ENCODE measurements around the gene MEGF6. TPM values are rescaled to one million over a fixed set of nuclear protein-coding genes. Genes with fewer than 3 reads are reported as not detected.

The MEGF6 gene
- total and polyA plus RNA-seq, 2 donors (not counting 3 experiments of a cell fraction or from before 2014, with no cell fraction given), result 22.5 to 63.7 TPM

GRCh38 chr1:3440300-3440681 lies 171.0 kb downstream of the MEGF6 start:
- no peaks in the 10 kb centered on the region for H3K79me2 ChIP-seq (ENCODE audit: control insufficient read depth, insufficient read depth, low read length)
- FAIRE-seq (no peak), DNase-seq (ENCODE audit: low read depth, low spot score) (no peak)
- no peak overlapping the region for H3K9ac ChIP-seq (replicated peaks; ENCODE audit: extremely low read depth, insufficient read depth, low read length)
- H3K9me1 ChIP-seq (replicated peaks; ENCODE audit: control insufficient read depth, extremely low read depth, insufficient read depth, low read length), result no peaks in the 10 kb centered on the region
- H3K27me3 ChIP-seq (ENCODE audit: control insufficient read depth in 2 of 2, insufficient read depth in 2 of 2, low read length in 2 of 2), result peaks cover 2% of the 10 kb centered on the region in 2 experiments
- H3K4me3 ChIP-seq (replicated peaks in 1 of 3; ENCODE audit: insufficient read depth in 1 of 3, low read depth in 1 of 3, low read length in 3 of 3), result no peak overlapping the region
- dilution Hi-C loops (cut with MboI; ENCODE audit: extremely low pct_ligation_motif_present, low sequenced_read_pairs) (no loop called here), intact Hi-C loops (cut with micrococcal nuclease) (no loop called here)
- no peaks in the 10 kb centered on the region for H3K4me1 ChIP-seq (ENCODE audit: control insufficient read depth, extremely low read depth, insufficient read depth, low read length)
- TF ChIP-seq MAX (IDR thresholded peaks at IDR 0.05; ENCODE audit: insufficient read depth, insufficient read length) (no peak), FOS (IDR thresholded peaks at IDR 0.05; ENCODE audit: borderline replicate concordance, insufficient read depth, low read length) (no peak), POLR2A (IDR thresholded peaks at IDR 0.05; ENCODE audit: low read depth, low read length) (no peak), CTCF (IDR thresholded peaks at IDR 0.05; ENCODE audit: extremely low read depth in 1 of 2, insufficient read depth in 1 of 2, low read depth in 1 of 2, low read length in 2 of 2) (no peak), MYC (IDR thresholded peaks at IDR 0.05; ENCODE audit: low read depth, low read length) (no peak), GATA2 (IDR thresholded peaks at IDR 0.05; ENCODE audit: insufficient read depth, insufficient read length, low read depth, low read length) (no peak), JUN (IDR thresholded peaks at IDR 0.05; ENCODE audit: borderline replicate concordance, insufficient read depth, insufficient read length, low read depth) (no peak), EZH2 (IDR thresholded peaks at IDR 0.05; ENCODE audit: borderline replicate concordance, low read depth, low read length, severe bottlenecking) (no peak), POLR2AphosphoS5 (IDR thresholded peaks at IDR 0.05; ENCODE audit: insufficient read depth, low read depth, low read length) (no peak)
- no peak overlapping the region for H3K27ac ChIP-seq (ENCODE audit: insufficient read depth, low read depth, low read length)
- BruUV-seq (replicated peaks), result no TSS peak
- H4K20me1 ChIP-seq (replicated peaks; ENCODE audit: control insufficient read depth, extremely low read depth, insufficient read depth, low read length), result no peaks in the 10 kb centered on the region
- ChIA-PET POLR2A (no interaction called here), CTCF (no interaction called here)
- no peaks in the 10 kb centered on the region for H3K36me3 ChIP-seq (ENCODE audit: control insufficient read depth in 2 of 2, extremely low read depth in 1 of 2, insufficient read depth in 2 of 2, low read length in 2 of 2)
- H3K4me2 ChIP-seq (ENCODE audit: insufficient read depth, low read length), result no peak overlapping the region
- no peak overlapping the region for H2AFZ ChIP-seq (ENCODE audit: low read depth, low read length)
- H3K9me3 ChIP-seq (replicated peaks; ENCODE audit: control insufficient read depth, insufficient read depth, low read length), result no peaks in the 10 kb centered on the region

MicroRNAs encoded within 50 kb of the gene (microRNA counts, 767-probe panel; counts per million panel counts)
- 723 counts per million, percentile 96 among the panel's probes with 10 or more counts for microRNA hsa-miR-551a

Small RNA genes within 50 kb of the gene (microRNA-seq; reads per million reads assigned to microRNA genes)
- 3.8 reads per million, percentile 3 among the genes with 10 or more reads in this experiment for gene MIR551A (ENCODE audit: borderline number of aligned reads, borderline replicate concordance)

Small RNA genes within 50 kb of the gene (small RNA-seq; reads per million reads assigned to genes)
- gene MIR551A (ENCODE audit: insufficient read depth, insufficient read length, low read depth, low replicate concordance), result not detected

Other genes starting within 250 kb of the MEGF6 start
- gene ARHGEF16, start 156.8 kb downstream of the MEGF6 start, total RNA-seq, result 0.51 and 1.3 TPM in 2 replicates
- gene ARHGEF16, start 156.8 kb downstream of the MEGF6 start, polyA plus RNA-seq, result 0.52 and 0.80 TPM in 2 replicates
- gene TPRG1L, start 13.5 kb upstream of the MEGF6 start, total RNA-seq, result 46.2 and 53.8 TPM in 2 replicates
- gene TPRG1L, start 13.5 kb upstream of the MEGF6 start, polyA plus RNA-seq, result 50.5 and 52.3 TPM in 2 replicates
- 23.0 and 27.7 TPM in 2 replicates for gene WRAP73, start 38.6 kb upstream of the MEGF6 start, total RNA-seq
- gene WRAP73, start 38.6 kb upstream of the MEGF6 start, polyA plus RNA-seq, result 50.7 and 59.2 TPM in 2 replicates
- gene TP73, start 41.0 kb upstream of the MEGF6 start, total RNA-seq, result 0.15 TPM in 1 of 2 replicates, not detected in the other
- 0.03 and 0.10 TPM in 2 replicates for gene TP73, start 41.0 kb upstream of the MEGF6 start, polyA plus RNA-seq
- gene CCDC27, start 140.9 kb upstream of the MEGF6 start, total RNA-seq, result not detected in 2 replicates
- gene CCDC27, start 140.9 kb upstream of the MEGF6 start, polyA plus RNA-seq, result not detected in 2 replicates
- gene SMIM1, start 161.2 kb upstream of the MEGF6 start, total RNA-seq, result 1.2 and 2.9 TPM in 2 replicates
- gene SMIM1, start 161.2 kb upstream of the MEGF6 start, polyA plus RNA-seq, result 1.4 and 5.1 TPM in 2 replicates
- gene LRRC47, start 185.0 kb upstream of the MEGF6 start, total RNA-seq, result 41.2 and 42.5 TPM in 2 replicates
- 22.1 and 23.7 TPM in 2 replicates for gene LRRC47, start 185.0 kb upstream of the MEGF6 start, polyA plus RNA-seq
- gene CEP104, start 245.7 kb upstream of the MEGF6 start, total RNA-seq, result 41.8 and 43.0 TPM in 2 replicates
- 12.4 and 16.3 TPM in 2 replicates for gene CEP104, start 245.7 kb upstream of the MEGF6 start, polyA plus RNA-seq
- 10.6 and 11.7 TPM in 2 replicates for gene DFFB, start 246.0 kb upstream of the MEGF6 start, total RNA-seq
- gene DFFB, start 246.0 kb upstream of the MEGF6 start, polyA plus RNA-seq, result 9.4 and 11.8 TPM in 2 replicates

Measured in endothelial cell of umbilical vein (primary cell).